K562 (cell line): ENCODE results near the gene TJP3. TPM values are rescaled to one million over a fixed set of nuclear protein-coding genes. Genes with fewer than 3 reads are reported as not detected.
"Not testable (repeated sequence)": the region's sequence is repeated elsewhere in the genome, so short reads cannot be mapped to it uniquely, and the experiment has no call there.

Experiments
- ATAC-seq: fragments of 200-7000 bp; cut with Tn5 transposase; 3 replicates; pipeline ENCODE4 v1.9.1; 2020; ENCODE audit warnings: moderate library complexity
- BruUV-seq: library from RNA; stranded (reverse); fragments of 400-500 nt; replicated peaks from 2 replicates; lab custom pipeline; 2021; lab: Mats Ljungman, UMichigan
- CTCF ChIA-PET: fragments of 300-600 bp; formaldehyde crosslinking; extraction: SDS; loops from one replicate; lab custom pipeline; 2021; ENCODE audit warnings: low intra/inter-chr PET ratio; lab: Yijun Ruan, JAX
- POLR2A ChIA-PET: fragments of 300-600, 350-650 bp; sonication (Branson Sonifier 250); formaldehyde crosslinking; extraction: SDS; loops from one replicate; lab custom pipeline; 2021; ENCODE audit warnings: antibody characterized with exemption, inconsistent platforms; lab: Yijun Ruan, JAX
- DNase-seq, 4 experiments: peaks; one replicate each; pipeline versions ENCODE4 v3.0.0 to v3.0.0-alpha.2; 2011 to 2018; ENCODE audit warnings: low spot score in 3 of 4, mixed read lengths in 3 of 4; ENCODE audit errors: extremely low read depth in 1 of 4
- FAIRE-seq: peaks from 2 replicates; lab custom pipeline; 2011; peaks lifted over from hg19 to GRCh38; lab: Jason Lieb, UNC
- H2AFZ ChIP-seq: 2 replicates; pipeline ENCODE4 v1.6.0; 2011; ENCODE audit warnings: low read depth, low read length, control low read depth, inconsistent platforms
- H3K27ac ChIP-seq: fragments of 200-600 bp; 3 replicates; pipeline ENCODE4 v1.8.0; 2011; ENCODE audit warnings: low read depth, mild to moderate bottlenecking, control low read depth, inconsistent platforms, low read length, moderate library complexity, mixed read lengths; ENCODE audit errors: extremely low read depth
- H3K27me3 ChIP-seq, 2 experiments: fragments of 300-600 bp in 1 of 2; 2 replicates in 1 of 2; 3 replicates in 1 of 2; pipeline versions ENCODE4 v1.6.0 to v1.8.0; 2011; ENCODE audit warnings: inconsistent platforms in 2 of 2, low read length in 2 of 2, mild to moderate bottlenecking in 1 of 2, mixed read lengths in 1 of 2, moderate library complexity in 1 of 2; ENCODE audit not compliant: control insufficient read depth in 2 of 2, insufficient read depth in 2 of 2
- H3K36me3 ChIP-seq: fragments of 300-600 bp; 3 replicates; pipeline ENCODE4 v1.8.0; 2011; ENCODE audit warnings: mild to moderate bottlenecking, low read length, inconsistent platforms; ENCODE audit not compliant: control insufficient read depth, insufficient read depth
- H3K4me1 ChIP-seq, 2 experiments: fragments of 200-600 bp in 1 of 2; replicated peaks in 1 of 2; 2 replicates in 1 of 2; 3 replicates in 1 of 2; pipeline versions ENCODE4 v1.5.1 to v1.8.0; 2011; ENCODE audit warnings: inconsistent platforms in 2 of 2, low read length in 2 of 2, mild to moderate bottlenecking in 1 of 2, mixed read lengths in 1 of 2, moderate library complexity in 1 of 2; ENCODE audit not compliant: control insufficient read depth in 2 of 2, insufficient read depth in 2 of 2
- H3K4me2 ChIP-seq: 2 replicates; pipeline ENCODE4 v1.6.1; 2011; ENCODE audit warnings: low read length, control low read depth, inconsistent platforms, mixed read lengths; ENCODE audit not compliant: insufficient read depth
- H3K4me3 ChIP-seq: fragments of 200-600 bp; sonication (generic), shearing (Covaris generic); 2 replicates; pipeline ENCODE4 v1.5.1; 2016; ENCODE audit warnings: control low read depth, inconsistent platforms
- H3K79me2 ChIP-seq: fragments of 200-600 bp; 3 replicates; pipeline ENCODE4 v1.8.0; 2011; ENCODE audit warnings: low read length, inconsistent platforms; ENCODE audit not compliant: control insufficient read depth, insufficient read depth
- H3K9ac ChIP-seq, 2 experiments: 2 replicates each; pipeline versions ENCODE4 v1.6.0 to v1.6.1; 2011; ENCODE audit warnings: low read depth in 2 of 2, low read length in 2 of 2, control low read depth in 1 of 2, inconsistent platforms in 1 of 2, mild to moderate bottlenecking in 1 of 2, mixed read lengths in 1 of 2; ENCODE audit not compliant: insufficient read depth in 1 of 2
- H3K9me1 ChIP-seq: one replicate; pipeline ENCODE4 v1.6.0; 2011; ENCODE audit warnings: inconsistent platforms, mild to moderate bottlenecking, low read length, moderate library complexity; ENCODE audit not compliant: control insufficient read depth, insufficient read depth
- H3K9me3 ChIP-seq: replicated peaks from 2 replicates; pipeline ENCODE4 v1.5.1; 2011; ENCODE audit warnings: low read depth, low read length, inconsistent platforms; ENCODE audit not compliant: control insufficient read depth, insufficient read depth
- H4K20me1 ChIP-seq: replicated peaks from 2 replicates; pipeline ENCODE4 v1.6.1; 2011; ENCODE audit warnings: low read length, inconsistent platforms, mixed read lengths; ENCODE audit not compliant: control insufficient read depth, insufficient read depth
- CREB3L1 ChIP-seq: fragments of 450-650 bp; IDR thresholded peaks from 2 replicates; pipeline ENCODE4 v1.6.1; 2014; ENCODE audit warnings: low read depth, mild to moderate bottlenecking, moderate library complexity, borderline replicate concordance
- GTF2B ChIP-seq: IDR thresholded peaks from 2 replicates; pipeline ENCODE4 v1.6.1; 2011; ENCODE audit not compliant: insufficient read length; ENCODE audit errors: extremely low read depth
- LEF1 ChIP-seq: fragments of 450-650 bp; IDR thresholded peaks from 2 replicates; pipeline ENCODE4 v1.6.1; 2016; ENCODE audit warnings: mild to moderate bottlenecking
- TEAD2 ChIP-seq: fragments of 450-650 bp; IDR thresholded peaks from 2 replicates; pipeline ENCODE4 v1.6.1; 2016; ENCODE audit warnings: missing genetic modification characterization, control low read depth, missing compliant biosample characterization
- THAP12 ChIP-seq: fragments of 250-450 bp; sonication (Bioruptor Pico); IDR thresholded peaks from 2 replicates; pipeline ENCODE4 v1.9.0; 2021; ENCODE audit warnings: mild to moderate bottlenecking, inconsistent platforms
- WGBS: fragments of 100-300 bp; shearing (Covaris generic); methylation state at CpG from one replicate; pipeline ENCODE4 v1.1.6; 2016; ENCODE audit warnings: low coverage, mixed read lengths; ENCODE audit not compliant: insufficient coverage; ENCODE audit errors: missing lambda C conversion rate; 5-methylcytosine and 5-hydroxymethylcytosine counted together
- in situ Hi-C: fragments of 300-500 bp; cut with MboI; formaldehyde crosslinking; loops from 4 replicates; pipeline ENCODE4 v1.15.0; 2018; ENCODE audit warnings: inconsistent platforms, mixed read lengths
- intact Hi-C: fragments of 100-400 bp; cut with micrococcal nuclease; formaldehyde crosslinking; loops from 2 replicates; pipeline ENCODE4 v1.14.2; 2022
- polyA plus RNA-seq, 8 experiments: library from polyadenylated mRNA; depleted of rRNA in 4 of 8; stranded (reverse) in 5 of 8; unstranded in 3 of 8; fragments of >200 nt; fragmentation: Nextera tagmentation in 2 of 8; fragmentation: Illumina TruSeq in 1 of 8; extraction: Ambion mirVana in 2 of 8; extraction: Trizol in 1 of 8; gene quantifications; 2 replicates each; pipeline versions ENCODE4 v1.2.1 to v1.2.3, GENCODE V29; 2011 to 2014; ENCODE audit warnings: inconsistent platforms in 1 of 8, missing spikeins in 1 of 8
- total RNA-seq, 7 experiments: library from RNA; depleted of rRNA in 6 of 7; stranded (reverse); fragments of >200 nt in 6 of 7; fragmentation: Illumina TruSeq in 2 of 7; extraction: Trizol in 2 of 7; gene quantifications; 2 replicates each; pipeline versions ENCODE4 v1.2.1 to v1.2.3, GENCODE V29; 2011 to 2021; ENCODE audit warnings: low replicate concordance in 1 of 7

The TJP3 gene
- total and polyA plus RNA-seq, 9 of the 15 experiments (the other 6 are each of a cell fraction or from before 2014, with no cell fraction given): 0.11 to 2.4 (median 0.57) TPM; not detected in 1

DNA sequence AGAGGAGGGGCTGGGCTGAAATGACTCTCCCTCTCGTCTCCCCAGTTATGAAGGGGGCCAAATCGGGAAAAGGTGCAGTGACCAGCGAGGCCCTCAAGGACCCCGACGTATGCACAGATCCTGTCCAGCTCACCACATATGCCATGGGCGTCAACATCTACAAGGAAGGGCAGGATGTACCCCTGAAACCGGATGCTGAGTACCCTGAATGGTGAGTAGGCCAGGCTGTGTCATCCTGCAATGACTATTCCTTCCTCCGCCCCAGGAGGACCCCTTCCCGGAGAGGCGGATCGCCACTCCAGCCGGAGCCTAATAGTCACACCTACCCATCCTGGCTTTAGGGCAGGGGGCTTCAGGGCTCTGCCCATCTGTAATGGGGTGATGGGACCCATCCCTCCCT, 56.9 kb downstream of the TJP3 start (continued):
- TF ChIP-seq TEAD2 (tag): no peak
- no peak for TF ChIP-seq LEF1
- TF ChIP-seq GTF2B: no peak
- no peak for TF ChIP-seq THAP12 (CRISPR knock-in tag)
- TF ChIP-seq CREB3L1: no peak

DNA sequence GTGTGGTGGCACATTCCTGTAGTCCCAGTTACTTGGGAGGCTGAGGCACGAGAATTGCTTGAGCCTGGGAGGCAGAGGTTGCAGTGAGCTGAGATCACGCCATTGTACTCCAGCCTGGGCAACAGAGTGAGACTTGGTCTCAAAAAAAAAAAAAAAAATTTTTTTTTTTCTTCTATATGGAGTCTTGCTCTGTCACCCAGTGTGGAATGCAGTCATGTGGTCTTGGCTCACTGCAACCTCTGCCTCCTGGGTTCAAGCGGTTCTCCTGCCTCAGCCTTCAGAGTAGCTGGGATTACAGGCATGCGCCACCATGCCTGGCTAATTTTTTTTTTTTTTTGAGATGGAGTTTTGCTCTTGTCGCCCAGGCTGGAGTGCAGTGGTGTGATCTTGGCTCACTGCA, 57.6 kb downstream of the TJP3 start:
- ATAC-seq, H3K4me2 ChIP-seq, BruUV-seq, H2AFZ ChIP-seq, H4K20me1 ChIP-seq, H3K27me3 ChIP-seq, H3K27ac ChIP-seq, CTCF ChIA-PET, H3K9me1 ChIP-seq, H3K9ac ChIP-seq, H3K9me3 ChIP-seq, in situ Hi-C loops, DNase-seq, FAIRE-seq, H3K4me3 ChIP-seq, intact Hi-C loops: not testable (repeated sequence)
- H3K79me2 ChIP-seq: peaks cover 13% of the 10 kb centered on the region
- POLR2A ChIA-PET: interaction anchor here (0.6 kb wide), 1 partner anchor 1502 kb away, joined by 3 read pairs; no protein-coding TSS in a partner anchor
- H3K36me3 ChIP-seq: peaks cover 28% of the 10 kb centered on the region; the same call in 2 of the 3 replicates
- H3K4me1 ChIP-seq: peaks cover 7 to 44% of the 10 kb centered on the region in 2 experiments; a peak in 4 of 5 replicates
- 93% methylated on average over 4 of the region's 5 CpGs for WGBS
